SK-N-SH (cell line): ENCODE measurements around the gene TBPL2.

Experiments used
- EP300 ChIP-seq, 2 experiments: IDR thresholded peaks; 2 replicates each; pipeline versions ENCODE4 v1.4.0 to v1.6.1; 2012; ENCODE audit warnings: borderline replicate concordance in 1 of 2, low read depth in 1 of 2, low read length in 1 of 2
- MEF2A ChIP-seq: IDR thresholded peaks from 2 replicates; pipeline ENCODE4 v1.4.0; 2012; ENCODE audit warnings: low read depth, borderline replicate concordance
- MXI1 ChIP-seq: IDR thresholded peaks from 2 replicates; pipeline ENCODE4 v1.6.1; 2012; ENCODE audit warnings: mild to moderate bottlenecking, low read depth, low read length, improper control_type of control experiment
- TF ChIP-seq, protein P1 (sequence below): IDR thresholded peaks from 2 replicates; pipeline ENCODE4 v1.4.0; 2012; ENCODE audit warnings: low read depth, borderline replicate concordance
- TF ChIP-seq, protein P2 (sequence below): fragments of 200-600 bp; sonication (generic); IDR thresholded peaks from 2 replicates; pipeline ENCODE4 v1.6.1; 2017; ENCODE audit warnings: antibody characterized with exemption, mild to moderate bottlenecking, moderate library complexity

DNA sequence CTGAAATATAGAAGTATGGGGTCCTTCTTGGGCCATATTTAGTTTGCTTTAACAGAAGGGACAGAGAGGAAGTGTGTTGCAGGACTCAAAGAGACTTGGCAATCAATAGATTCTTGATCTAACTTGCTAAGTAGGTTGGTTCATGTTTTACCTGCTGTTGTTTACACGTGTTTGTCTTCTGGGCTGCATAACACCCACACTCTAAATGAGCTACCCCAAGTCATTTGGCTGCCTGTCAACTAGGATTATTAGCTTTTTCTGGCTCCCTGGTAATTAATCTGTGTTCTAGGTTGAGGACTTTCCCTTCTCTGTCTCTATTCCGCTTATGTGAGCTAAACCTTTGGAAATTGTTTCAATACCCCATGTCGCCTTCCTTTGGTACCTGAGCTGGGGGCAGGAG, 10.1 kb upstream of the TBPL2 start:
- TF ChIP-seq, protein P1, sequence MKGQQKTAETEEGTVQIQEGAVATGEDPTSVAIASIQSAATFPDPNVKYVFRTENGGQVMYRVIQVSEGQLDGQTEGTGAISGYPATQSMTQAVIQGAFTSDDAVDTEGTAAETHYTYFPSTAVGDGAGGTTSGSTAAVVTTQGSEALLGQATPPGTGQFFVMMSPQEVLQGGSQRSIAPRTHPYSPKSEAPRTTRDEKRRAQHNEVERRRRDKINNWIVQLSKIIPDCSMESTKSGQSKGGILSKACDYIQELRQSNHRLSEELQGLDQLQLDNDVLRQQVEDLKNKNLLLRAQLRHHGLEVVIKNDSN, result no peak
- TF ChIP-seq MXI1 (no peak), MEF2A (no peak), EP300 (IDR thresholded peaks at IDR 0.05; ENCODE audit: borderline replicate concordance in 1 of 2, low read depth in 1 of 2, low read length in 1 of 2) (no peak)
- TF ChIP-seq, protein P2, sequence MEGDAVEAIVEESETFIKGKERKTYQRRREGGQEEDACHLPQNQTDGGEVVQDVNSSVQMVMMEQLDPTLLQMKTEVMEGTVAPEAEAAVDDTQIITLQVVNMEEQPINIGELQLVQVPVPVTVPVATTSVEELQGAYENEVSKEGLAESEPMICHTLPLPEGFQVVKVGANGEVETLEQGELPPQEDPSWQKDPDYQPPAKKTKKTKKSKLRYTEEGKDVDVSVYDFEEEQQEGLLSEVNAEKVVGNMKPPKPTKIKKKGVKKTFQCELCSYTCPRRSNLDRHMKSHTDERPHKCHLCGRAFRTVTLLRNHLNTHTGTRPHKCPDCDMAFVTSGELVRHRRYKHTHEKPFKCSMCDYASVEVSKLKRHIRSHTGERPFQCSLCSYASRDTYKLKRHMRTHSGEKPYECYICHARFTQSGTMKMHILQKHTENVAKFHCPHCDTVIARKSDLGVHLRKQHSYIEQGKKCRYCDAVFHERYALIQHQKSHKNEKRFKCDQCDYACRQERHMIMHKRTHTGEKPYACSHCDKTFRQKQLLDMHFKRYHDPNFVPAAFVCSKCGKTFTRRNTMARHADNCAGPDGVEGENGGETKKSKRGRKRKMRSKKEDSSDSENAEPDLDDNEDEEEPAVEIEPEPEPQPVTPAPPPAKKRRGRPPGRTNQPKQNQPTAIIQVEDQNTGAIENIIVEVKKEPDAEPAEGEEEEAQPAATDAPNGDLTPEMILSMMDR, result no peak
